ENCODE data around the gene TFB1M. TPM values are rescaled to one million over a fixed set of nuclear protein-coding genes. Genes with fewer than 3 reads are reported as not detected.
"Not testable (repeated sequence)": the region's sequence is repeated elsewhere in the genome, so short reads cannot be mapped to it uniquely, and the experiment has no call there.

Gene TFB1M
- total RNA-seq, 2 donors from 2014 or later = 37.0 to 41.3 TPM

GRCh38 chr6:155327326-155328073 lies 13.2 kb upstream of the TFB1M start:
- Mint-ChIP-seq H3K4me3 (peak overlapping the region; percentile 8 to 15), H3K27me3 (ENCODE audit: low read depth) (no peaks in the 10 kb centered on the region), H3K4me1 (ENCODE audit: low read depth) (peaks cover 28% of the 10 kb centered on the region), H3K36me3 (ENCODE audit: insufficient read depth in 2 of 2) (no peaks in the 10 kb centered on the region), H3K9me3 (no peaks in the 10 kb centered on the region), H3K27ac (peak overlapping the region; percentile 64)
- peak; percentile 64 to 72 for DNase-seq
- ATAC-seq (replicated peaks in 1 of 2) = peak; percentile 64

DNA sequence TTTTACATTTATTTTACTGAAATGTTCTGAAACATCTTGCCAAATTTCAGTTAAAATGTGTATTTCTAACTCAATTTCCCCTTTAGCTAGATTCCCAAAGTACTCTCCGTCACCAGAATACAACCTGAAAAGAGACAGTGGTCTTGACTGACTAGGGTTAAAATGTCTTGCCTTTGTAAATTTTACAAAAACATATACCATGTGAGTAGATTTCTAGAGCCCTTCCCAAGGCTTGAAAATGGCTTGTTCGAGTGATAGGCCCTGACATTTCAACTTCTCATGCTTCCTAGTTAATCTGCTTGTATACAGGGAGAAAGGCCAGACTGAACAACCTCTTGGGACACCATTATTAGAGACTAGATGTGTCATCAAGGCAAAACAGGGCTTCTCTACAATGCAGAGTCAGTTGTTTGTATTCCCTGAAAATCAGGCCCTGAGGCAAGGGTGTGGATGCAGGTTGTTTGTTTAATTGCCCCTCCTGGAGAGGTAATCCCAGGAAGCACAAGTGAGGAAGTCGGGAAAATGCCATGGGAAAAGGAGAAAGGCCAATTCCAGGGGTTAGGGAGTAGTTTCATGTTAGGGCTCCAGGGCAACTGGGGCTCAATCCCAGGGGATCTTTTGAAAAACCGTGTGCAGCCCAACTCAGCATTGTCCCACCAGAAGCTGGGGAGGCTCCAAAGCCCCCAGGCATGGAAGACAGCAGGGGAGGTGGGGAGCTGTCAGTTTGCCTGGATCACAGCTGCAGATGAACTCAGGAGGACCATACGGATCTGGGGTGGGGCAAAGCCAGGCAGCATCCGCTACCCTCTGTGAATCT lies 11.6 kb upstream of the TFB1M start:
- Mint-ChIP-seq H3K4me3 (no peak overlapping the region), H3K4me1 (ENCODE audit: low read depth) (peaks cover 28% of the 10 kb centered on the region), H3K27ac (no peak overlapping the region), H3K36me3 (ENCODE audit: insufficient read depth in 2 of 2) (no peaks in the 10 kb centered on the region), H3K27me3 (ENCODE audit: low read depth) (no peaks in the 10 kb centered on the region), H3K9me3 (no peaks in the 10 kb centered on the region)
- DNase-seq = no peak
- no peak for ATAC-seq (replicated peaks in 1 of 2)

- peaks cover 22% of the 10 kb centered on the region for H3K4me1 Mint-ChIP-seq (ENCODE audit: low read depth)
- H3K36me3 Mint-ChIP-seq (ENCODE audit: insufficient read depth in 2 of 2) = no peaks in the 10 kb centered on the region
- no peaks in the 10 kb centered on the region for H3K9me3 Mint-ChIP-seq
- DNase-seq (no peak), ATAC-seq (replicated peaks in 1 of 2) (no peak)
- H3K4me3 Mint-ChIP-seq = no peak overlapping the region
- no peak overlapping the region for H3K27ac Mint-ChIP-seq
- no peaks in the 10 kb centered on the region for H3K27me3 Mint-ChIP-seq (ENCODE audit: low read depth)
These were observed 10.7 kb upstream of the TFB1M start for GRCh38 chr6:155324993-155325392.

DNA sequence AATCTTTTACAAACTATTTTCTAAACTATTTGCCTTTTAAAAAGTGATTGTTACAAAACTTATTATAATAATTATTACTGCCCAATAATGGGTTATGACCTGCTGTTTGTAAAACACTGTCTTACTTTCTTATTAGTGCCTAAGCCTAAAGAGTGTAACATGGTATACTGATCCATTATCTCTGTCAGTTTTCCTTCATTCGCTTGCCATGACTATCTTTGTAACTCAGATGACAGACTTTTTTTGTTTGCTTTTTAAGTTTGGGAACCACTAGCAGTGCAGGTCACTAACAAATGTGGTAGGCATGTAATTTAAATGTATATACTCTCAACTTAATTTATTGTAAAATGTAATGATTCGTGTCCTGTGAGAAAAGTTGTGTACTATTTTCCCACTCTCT lies 9.9 kb upstream of the TFB1M start:
- peaks cover 25% of the 10 kb centered on the region for H3K4me1 Mint-ChIP-seq (ENCODE audit: low read depth)
- ATAC-seq (replicated peaks in 1 of 2) = no peak

DNA sequence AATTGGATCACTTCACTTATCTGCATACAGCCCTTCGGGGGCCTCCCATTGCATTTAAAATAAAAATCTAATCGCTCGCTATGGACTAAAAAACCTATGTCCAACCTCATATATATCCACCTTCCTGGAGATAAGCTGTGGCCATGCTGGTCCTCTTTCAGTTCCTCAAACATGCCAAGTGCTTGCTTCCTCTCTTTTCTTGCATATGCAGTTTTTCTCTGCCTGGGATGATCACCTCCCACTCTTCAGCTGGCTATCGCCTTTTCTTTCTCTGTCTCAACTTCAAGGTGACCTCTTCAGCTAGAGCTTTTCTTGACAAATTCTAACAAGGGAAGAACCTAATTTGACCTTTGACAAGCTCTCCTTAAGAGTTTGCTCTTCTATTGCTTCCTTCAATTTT lies 5.6 kb upstream of the TFB1M start:
- Mint-ChIP-seq H3K27me3 (ENCODE audit: low read depth) (no peaks in the 10 kb centered on the region), H3K4me1 (ENCODE audit: low read depth) (peaks cover 15% of the 10 kb centered on the region), H3K4me3 (no peak overlapping the region), H3K27ac (no peak overlapping the region), H3K9me3 (peaks cover 0 to 2% of the 10 kb centered on the region in 2 donors), H3K36me3 (ENCODE audit: insufficient read depth in 2 of 2) (peaks cover 0 to 1% of the 10 kb centered on the region in 2 donors)
- DNase-seq (no peak), ATAC-seq (replicated peaks in 1 of 2) (no peak)

More for the DNA sequence above, 9.9 kb upstream of the TFB1M start:
- DNase-seq = no peak
- H3K27me3 Mint-ChIP-seq (ENCODE audit: low read depth) = no peaks in the 10 kb centered on the region
- no peak overlapping the region for H3K4me3 Mint-ChIP-seq
- peaks cover 0 to 1% of the 10 kb centered on the region in 2 donors for H3K36me3 Mint-ChIP-seq (ENCODE audit: insufficient read depth in 2 of 2)
- no peak overlapping the region for H3K27ac Mint-ChIP-seq
- H3K9me3 Mint-ChIP-seq = peaks cover 0 to 2% of the 10 kb centered on the region in 2 donors

DNA sequence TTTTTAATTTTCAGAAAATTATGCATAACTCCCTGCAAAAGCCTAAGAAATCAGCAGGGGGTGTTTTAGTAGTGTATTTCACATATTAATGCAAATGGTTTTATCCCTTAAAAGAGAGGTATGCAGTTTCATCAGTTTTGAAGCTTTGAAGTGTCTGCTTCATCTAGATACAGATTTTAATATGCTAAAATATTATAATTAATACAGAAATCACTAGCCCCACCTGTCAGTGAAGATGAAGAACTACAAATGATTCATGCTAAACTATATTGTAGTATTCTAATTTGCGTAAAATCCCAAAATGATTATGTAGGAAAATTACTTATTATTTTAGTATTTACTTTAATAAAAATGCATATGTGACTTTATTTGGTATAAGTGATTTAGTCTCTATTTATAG lies 2.9 kb upstream of the TFB1M start:
- ATAC-seq (replicated peaks in 1 of 2) (no peak), DNase-seq (no peak)
- peaks cover 0 to 2% of the 10 kb centered on the region in 2 donors for H3K9me3 Mint-ChIP-seq
- no peak overlapping the region for H3K27ac Mint-ChIP-seq
- no peak overlapping the region for H3K4me3 Mint-ChIP-seq
- H3K4me1 Mint-ChIP-seq (ENCODE audit: low read depth) = peaks cover 34% of the 10 kb centered on the region
- H3K36me3 Mint-ChIP-seq (ENCODE audit: insufficient read depth in 2 of 2) = peaks cover 0 to 1% of the 10 kb centered on the region in 2 donors
- H3K27me3 Mint-ChIP-seq (ENCODE audit: low read depth) = no peaks in the 10 kb centered on the region

DNA sequence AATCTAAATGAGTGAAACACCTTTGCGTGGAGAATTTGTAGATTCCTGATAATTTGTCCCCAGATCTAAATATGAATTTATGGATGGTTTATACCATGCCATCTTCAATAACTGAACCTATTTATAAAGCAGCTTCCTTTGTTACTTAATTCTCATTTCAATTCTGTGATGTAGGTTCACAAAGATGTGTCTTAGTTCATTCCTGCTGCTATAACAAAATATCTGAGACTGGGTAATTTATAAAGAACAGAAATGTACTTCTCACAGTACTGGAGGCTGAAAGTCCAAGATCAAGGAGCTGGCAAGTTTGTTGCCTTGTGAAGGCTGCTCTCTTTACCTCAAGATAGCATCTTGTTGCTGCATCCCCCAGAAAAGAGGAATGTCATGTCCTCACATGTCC lies 2.1 kb upstream of the TFB1M start:
- Mint-ChIP-seq H3K9me3 (peaks cover 0 to 2% of the 10 kb centered on the region in 2 donors), H3K4me1 (ENCODE audit: low read depth) (peaks cover 41% of the 10 kb centered on the region), H3K27me3 (ENCODE audit: low read depth) (no peaks in the 10 kb centered on the region), H3K36me3 (ENCODE audit: insufficient read depth in 2 of 2) (peaks cover 0 to 5% of the 10 kb centered on the region in 2 donors), H3K27ac (no peak overlapping the region), H3K4me3 (peak overlapping the region in 1 of 2 donors; percentile 61)
- no peak for ATAC-seq (replicated peaks in 1 of 2)
- DNase-seq = no peak

GRCh38 chr6:155315516-155315871 lies 1.2 kb upstream of the TFB1M start:
- H3K36me3 Mint-ChIP-seq (ENCODE audit: insufficient read depth in 2 of 2) = peaks cover 0 to 7% of the 10 kb centered on the region in 2 donors
- H3K9me3 Mint-ChIP-seq = peaks cover 0 to 2% of the 10 kb centered on the region in 2 donors
- H3K27me3 Mint-ChIP-seq (ENCODE audit: low read depth) = no peaks in the 10 kb centered on the region
- H3K4me3 Mint-ChIP-seq = peak overlapping the region; percentile 99 to 100
- ATAC-seq (replicated peaks in 1 of 2) (no peak), DNase-seq (no peak)
- peaks cover 48% of the 10 kb centered on the region for H3K4me1 Mint-ChIP-seq (ENCODE audit: low read depth)
- H3K27ac Mint-ChIP-seq = peak overlapping the region; percentile 99

GRCh38 chr6:155314773-155315515 lies 660 bp upstream of the TFB1M start:
- ATAC-seq (replicated peaks in 1 of 2) (peak; percentile 42 to 55), DNase-seq (peak; percentile 59 to 60)
- peaks cover 46% of the 10 kb centered on the region for H3K4me1 Mint-ChIP-seq (ENCODE audit: low read depth)
- H3K27me3 Mint-ChIP-seq (ENCODE audit: low read depth) = no peaks in the 10 kb centered on the region
- peak overlapping the region; percentile 99 for H3K27ac Mint-ChIP-seq
- peaks cover 2 to 10% of the 10 kb centered on the region in 2 donors for H3K36me3 Mint-ChIP-seq (ENCODE audit: insufficient read depth in 2 of 2)
- H3K9me3 Mint-ChIP-seq = peaks cover 0 to 2% of the 10 kb centered on the region in 2 donors
- H3K4me3 Mint-ChIP-seq = peak overlapping the region; percentile 99 to 100

GRCh38 chr6:155313602-155314091 lies 637 bp downstream of the TFB1M start:
- Mint-ChIP-seq H3K27me3 (ENCODE audit: low read depth) (no peaks in the 10 kb centered on the region), H3K9me3 (no peaks in the 10 kb centered on the region)

GRCh38 chr6:155312950-155313349 lies 1.3 kb downstream of the TFB1M start:
- not testable (repeated sequence) for DNase-seq; ATAC-seq (replicated peaks in 1 of 2); H3K27me3 Mint-ChIP-seq (ENCODE audit: low read depth); H3K9me3 Mint-ChIP-seq
- Mint-ChIP-seq H3K4me1 (ENCODE audit: low read depth) (peaks cover 45% of the 10 kb centered on the region), H3K36me3 (ENCODE audit: insufficient read depth in 2 of 2) (peaks cover 4 to 14% of the 10 kb centered on the region in 2 donors), H3K4me3 (peak overlapping the region; percentile 99 to 100), H3K27ac (peak overlapping the region; percentile 99)

More at GRCh38 chr6:155313602-155314091, 637 bp downstream of the TFB1M start:
- peak overlapping the region; percentile 99 to 100 for H3K4me3 Mint-ChIP-seq
- DNase-seq (no peak), ATAC-seq (replicated peaks in 1 of 2) (peak; percentile 8 to 9)
- H3K27ac Mint-ChIP-seq = peak overlapping the region; percentile 99
- peaks cover 45% of the 10 kb centered on the region for H3K4me1 Mint-ChIP-seq (ENCODE audit: low read depth)
- H3K36me3 Mint-ChIP-seq (ENCODE audit: insufficient read depth in 2 of 2) = peaks cover 4 to 10% of the 10 kb centered on the region in 2 donors

GRCh38 chr6:155311583-155311982 lies 2.7 kb downstream of the TFB1M start:
- DNase-seq (no peak), ATAC-seq (replicated peaks in 1 of 2) (no peak)
- Mint-ChIP-seq H3K27ac (no peak overlapping the region), H3K36me3 (ENCODE audit: insufficient read depth in 2 of 2) (peaks cover 4 to 14% of the 10 kb centered on the region in 2 donors), H3K9me3 (no peaks in the 10 kb centered on the region), H3K27me3 (ENCODE audit: low read depth) (no peaks in the 10 kb centered on the region), H3K4me1 (ENCODE audit: low read depth) (peaks cover 45% of the 10 kb centered on the region), H3K4me3 (peak overlapping the region in 1 of 2 donors; percentile 37)
